HL-60/S4 treated with phorbol 12-myristate 13-acetate at 8.2 ng/mL for 4 days and 3 days (cell line): ENCODE data around the gene IGFN1.
"Not testable (repeated sequence)": the region's sequence is repeated elsewhere in the genome, so short reads cannot be mapped to it uniquely, and the experiment has no call there.

ENCODE experiments used
- in situ Hi-C: fragments of 300-500 bp; cut with MboI; formaldehyde crosslinking; loops from 2 replicates; pipeline ENCODE4 v1.15.0; 2022; ENCODE audit warnings: low sequenced_read_pairs

Gene IGFN1

GRCh38 chr1:201239646-201240045, 49.0 kb downstream of the IGFN1 start:
- in situ Hi-C loops = not testable (repeated sequence)

GRCh38 chr1:201240171-201240570, 49.5 kb downstream of the IGFN1 start:
- in situ Hi-C loops = no loop called here

GRCh38 chr1:201241736-201242135, 51.1 kb downstream of the IGFN1 start:
- in situ Hi-C loops = no loop called here

GRCh38 chr1:201245082-201245481, 54.5 kb downstream of the IGFN1 start:
- in situ Hi-C loops = no loop called here

- in situ Hi-C loops = no loop called here
These were observed 58.3 kb downstream of the IGFN1 start for GRCh38 chr1:201248721-201249559.

- in situ Hi-C loops = no loop called here
These were observed 59.8 kb downstream of the IGFN1 start for GRCh38 chr1:201250326-201251011.

GRCh38 chr1:201251411-201251810, 60.8 kb downstream of the IGFN1 start:
- in situ Hi-C loops = no loop called here

- in situ Hi-C loops = no loop called here
These were observed 61.3 kb downstream of the IGFN1 start for GRCh38 chr1:201251851-201252430.

- in situ Hi-C loops = no loop called here
These were observed 62.3 kb downstream of the IGFN1 start for GRCh38 chr1:201252944-201253371.

- in situ Hi-C loops = no loop called here
These were observed 62.8 kb downstream of the IGFN1 start for GRCh38 chr1:201253411-201253810.

GRCh38 chr1:201253906-201254624, 63.4 kb downstream of the IGFN1 start:
- in situ Hi-C loops = no loop called here

GRCh38 chr1:201254625-201255478, 64.2 kb downstream of the IGFN1 start:
- in situ Hi-C loops = no loop called here

- in situ Hi-C loops = no loop called here
These were observed 65.1 kb downstream of the IGFN1 start for GRCh38 chr1:201255479-201256362.

GRCh38 chr1:201258132-201258531, 67.5 kb downstream of the IGFN1 start:
- in situ Hi-C loops = not testable (repeated sequence)

- in situ Hi-C loops = no loop called here
These were observed 68.2 kb downstream of the IGFN1 start for GRCh38 chr1:201258763-201259230.

- in situ Hi-C loops = no loop called here
These were observed 69.0 kb downstream of the IGFN1 start for GRCh38 chr1:201259476-201260235.

GRCh38 chr1:201260236-201260590, 69.6 kb downstream of the IGFN1 start:
- in situ Hi-C loops = no loop called here

- in situ Hi-C loops = no loop called here
These were observed 70.2 kb downstream of the IGFN1 start for GRCh38 chr1:201260648-201261311.
